Endodermal cell (in vitro differentiated cells): ENCODE results near the gene CST9L. TPM values are rescaled to one million over a fixed set of nuclear protein-coding genes. Genes with fewer than 3 reads are reported as not detected.
A peak's percentile ranks its signal among the peaks of the same experiment; 100 is the strongest.

Source experiments
- DNase-seq: peaks from one replicate; pipeline ENCODE4 v3.0.0-alpha.2; 2017
- H3K27ac ChIP-seq: 2 replicates; pipeline ENCODE4 v1.5.1; 2013; ENCODE audit warnings: mild to moderate bottlenecking, low read depth, low read length, moderate library complexity
- H3K27me3 ChIP-seq: 2 replicates; pipeline ENCODE4 v1.6.1; 2013; ENCODE audit warnings: mild to moderate bottlenecking, low read length, moderate library complexity; ENCODE audit not compliant: insufficient read depth, control insufficient read depth, poor library complexity, severe bottlenecking
- H3K36me3 ChIP-seq: 2 replicates; pipeline ENCODE4 v1.7.0; 2013; ENCODE audit warnings: mild to moderate bottlenecking, low read length, moderate library complexity; ENCODE audit not compliant: control insufficient read depth, insufficient read depth
- H3K4me1 ChIP-seq: one replicate; pipeline ENCODE4 v1.7.0; 2013; ENCODE audit warnings: low read length; ENCODE audit not compliant: control insufficient read depth, insufficient read depth
- H3K4me3 ChIP-seq: 2 replicates; pipeline ENCODE4 v1.5.1; 2013; ENCODE audit warnings: mild to moderate bottlenecking, low read length, moderate library complexity
- H3K9ac ChIP-seq: 2 replicates; pipeline ENCODE4 v1.6.1; 2013; ENCODE audit warnings: mild to moderate bottlenecking, low read length, moderate library complexity; ENCODE audit not compliant: poor library complexity, severe bottlenecking; ENCODE audit errors: extremely low read depth
- H3K9me3 ChIP-seq: 2 replicates; pipeline ENCODE4 v1.6.1; 2013; ENCODE audit warnings: mild to moderate bottlenecking, low read length, moderate library complexity; ENCODE audit not compliant: control insufficient read depth
- H3K27ac Mint-ChIP-seq: 2 replicates; pipeline ENCODE4 v1.8.0; 2020; ENCODE audit warnings: mixed read lengths
- H3K27me3 Mint-ChIP-seq: 2 replicates; pipeline ENCODE4 v1.8.0; 2021; ENCODE audit warnings: mild to moderate bottlenecking, mixed read lengths; ENCODE audit not compliant: insufficient read depth
- H3K36me3 Mint-ChIP-seq: 2 replicates; pipeline ENCODE4 v1.8.0; 2020; ENCODE audit warnings: low read depth, mixed read lengths
- H3K4me1 Mint-ChIP-seq: 2 replicates; pipeline ENCODE4 v1.8.0; 2020; ENCODE audit warnings: mixed read lengths
- H3K4me3 Mint-ChIP-seq: 2 replicates; pipeline ENCODE4 v1.8.0; 2020; ENCODE audit warnings: mild to moderate bottlenecking, moderate library complexity, mixed read lengths
- H3K9me3 Mint-ChIP-seq: 2 replicates; pipeline ENCODE4 v1.8.0; 2020; ENCODE audit warnings: mild to moderate bottlenecking, mixed read lengths
- WGBS, 2 experiments: methylation state at CpG; one replicate each; pipeline versions ENCODE4 v1.1.5 to v1.1.7; 2013; ENCODE audit warnings: missing lambda C conversion rate in 2 of 2, mixed read lengths in 1 of 2; ENCODE audit not compliant: insufficient coverage in 1 of 2, insufficient read length in 1 of 2; 5-methylcytosine and 5-hydroxymethylcytosine counted together
- total RNA-seq, 2 donors: library from RNA; stranded (reverse); fragmentation: NEBNext Ultra II Directional in 1 of 2; extraction: Animal tissue kit (Norgen Biotek cat#: 25700) in 1 of 2; gene quantifications; 2 replicates in 1 of 2; 3 replicates in 1 of 2; pipeline ENCODE4 v1.2.1, GENCODE V29; 2021
- TF ChIP-seq, protein P1 (sequence below): fragments of 200-600 bp; sonication (generic); conservative IDR thresholded peaks from 2 replicates; pipeline ENCODE4 v1.5.0; 2021; ENCODE audit warnings: antibody characterized with exemption, mild to moderate bottlenecking

The CST9L gene
- total RNA-seq, 2 donors from 2014 or later, result not detected

DNA sequence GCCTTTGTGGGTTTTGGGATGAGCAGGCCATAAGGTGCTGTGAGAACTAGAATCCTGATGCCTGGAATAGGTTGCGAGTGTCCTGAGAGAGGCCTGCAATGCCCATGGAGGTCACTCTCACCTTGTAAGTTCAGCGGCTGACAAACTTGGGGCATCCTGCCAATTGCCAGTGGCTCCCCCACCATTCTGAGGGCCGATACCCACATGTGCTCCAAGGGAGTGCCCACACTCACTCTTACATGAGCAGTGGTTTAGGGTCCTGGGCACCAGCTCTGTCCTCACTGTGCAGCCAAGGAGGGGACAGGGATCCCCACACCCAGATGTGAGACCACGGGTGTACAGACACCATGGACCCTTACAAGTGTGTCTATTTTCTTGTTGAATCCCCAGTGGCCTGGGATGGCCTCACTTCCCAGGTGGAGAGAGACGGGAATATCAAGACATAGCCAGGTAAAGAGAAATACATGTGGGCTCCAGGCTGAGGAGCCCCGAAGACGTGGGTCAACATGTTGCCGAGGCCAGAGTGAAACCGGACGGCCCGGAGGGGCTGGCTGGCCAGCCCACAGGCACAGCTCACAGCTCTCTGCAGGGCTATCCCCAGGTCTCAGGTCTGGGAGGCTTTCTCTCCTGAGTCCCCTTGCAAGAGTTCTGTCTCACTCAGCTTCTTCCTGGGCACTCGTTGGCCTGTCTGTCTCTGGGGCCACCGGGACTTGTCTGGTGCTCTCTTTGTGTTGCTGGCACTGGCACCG lies 39.4 kb upstream of the CST9L start:
- H3K9me3 Mint-ChIP-seq, result no peaks in the 10 kb centered on the region

GRCh38 chr20:23606652-23607049 lies 38.4 kb upstream of the CST9L start:
- no peaks in the 10 kb centered on the region for H3K9me3 Mint-ChIP-seq
- Histone ChIP-seq H3K27me3 (no peaks in the 10 kb centered on the region), H3K27ac (no peak overlapping the region), H3K4me1 (no peaks in the 10 kb centered on the region), H3K36me3 (no peaks in the 10 kb centered on the region), H3K9ac (no peak overlapping the region), H3K9me3 (no peaks in the 10 kb centered on the region), H3K4me3 (no peak overlapping the region)
- TF ChIP-seq, protein P1, sequence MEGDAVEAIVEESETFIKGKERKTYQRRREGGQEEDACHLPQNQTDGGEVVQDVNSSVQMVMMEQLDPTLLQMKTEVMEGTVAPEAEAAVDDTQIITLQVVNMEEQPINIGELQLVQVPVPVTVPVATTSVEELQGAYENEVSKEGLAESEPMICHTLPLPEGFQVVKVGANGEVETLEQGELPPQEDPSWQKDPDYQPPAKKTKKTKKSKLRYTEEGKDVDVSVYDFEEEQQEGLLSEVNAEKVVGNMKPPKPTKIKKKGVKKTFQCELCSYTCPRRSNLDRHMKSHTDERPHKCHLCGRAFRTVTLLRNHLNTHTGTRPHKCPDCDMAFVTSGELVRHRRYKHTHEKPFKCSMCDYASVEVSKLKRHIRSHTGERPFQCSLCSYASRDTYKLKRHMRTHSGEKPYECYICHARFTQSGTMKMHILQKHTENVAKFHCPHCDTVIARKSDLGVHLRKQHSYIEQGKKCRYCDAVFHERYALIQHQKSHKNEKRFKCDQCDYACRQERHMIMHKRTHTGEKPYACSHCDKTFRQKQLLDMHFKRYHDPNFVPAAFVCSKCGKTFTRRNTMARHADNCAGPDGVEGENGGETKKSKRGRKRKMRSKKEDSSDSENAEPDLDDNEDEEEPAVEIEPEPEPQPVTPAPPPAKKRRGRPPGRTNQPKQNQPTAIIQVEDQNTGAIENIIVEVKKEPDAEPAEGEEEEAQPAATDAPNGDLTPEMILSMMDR, result peak; percentile 95
- peaks cover 3% of the 10 kb centered on the region for H3K27me3 Mint-ChIP-seq
- peak; percentile 97 for DNase-seq
- peaks cover 3% of the 10 kb centered on the region for H3K4me1 Mint-ChIP-seq
- H3K27ac Mint-ChIP-seq, result no peak overlapping the region
- WGBS, 2 experiments, result 15 to 18% methylated on average over 8 to 9 of the region's 9 CpGs
- no peaks in the 10 kb centered on the region for H3K36me3 Mint-ChIP-seq
- H3K4me3 Mint-ChIP-seq, result no peak overlapping the region

More for the DNA sequence above, 39.4 kb upstream of the CST9L start:
- Histone ChIP-seq H3K9ac (no peak overlapping the region), H3K27ac (no peak overlapping the region), H3K9me3 (no peaks in the 10 kb centered on the region), H3K27me3 (no peaks in the 10 kb centered on the region), H3K4me1 (no peaks in the 10 kb centered on the region), H3K36me3 (no peaks in the 10 kb centered on the region), H3K4me3 (no peak overlapping the region)
- TF ChIP-seq, protein P1, result no peak
- WGBS, 2 experiments, result 91 to 94% methylated on average over 11 to 14 of the region's 14 CpGs
- no peak for DNase-seq
- H3K4me3 Mint-ChIP-seq, result no peak overlapping the region
- no peak overlapping the region for H3K27ac Mint-ChIP-seq
- peaks cover 3% of the 10 kb centered on the region for H3K27me3 Mint-ChIP-seq
- H3K36me3 Mint-ChIP-seq, result no peaks in the 10 kb centered on the region
- H3K4me1 Mint-ChIP-seq, result peaks cover 3% of the 10 kb centered on the region

DNA sequence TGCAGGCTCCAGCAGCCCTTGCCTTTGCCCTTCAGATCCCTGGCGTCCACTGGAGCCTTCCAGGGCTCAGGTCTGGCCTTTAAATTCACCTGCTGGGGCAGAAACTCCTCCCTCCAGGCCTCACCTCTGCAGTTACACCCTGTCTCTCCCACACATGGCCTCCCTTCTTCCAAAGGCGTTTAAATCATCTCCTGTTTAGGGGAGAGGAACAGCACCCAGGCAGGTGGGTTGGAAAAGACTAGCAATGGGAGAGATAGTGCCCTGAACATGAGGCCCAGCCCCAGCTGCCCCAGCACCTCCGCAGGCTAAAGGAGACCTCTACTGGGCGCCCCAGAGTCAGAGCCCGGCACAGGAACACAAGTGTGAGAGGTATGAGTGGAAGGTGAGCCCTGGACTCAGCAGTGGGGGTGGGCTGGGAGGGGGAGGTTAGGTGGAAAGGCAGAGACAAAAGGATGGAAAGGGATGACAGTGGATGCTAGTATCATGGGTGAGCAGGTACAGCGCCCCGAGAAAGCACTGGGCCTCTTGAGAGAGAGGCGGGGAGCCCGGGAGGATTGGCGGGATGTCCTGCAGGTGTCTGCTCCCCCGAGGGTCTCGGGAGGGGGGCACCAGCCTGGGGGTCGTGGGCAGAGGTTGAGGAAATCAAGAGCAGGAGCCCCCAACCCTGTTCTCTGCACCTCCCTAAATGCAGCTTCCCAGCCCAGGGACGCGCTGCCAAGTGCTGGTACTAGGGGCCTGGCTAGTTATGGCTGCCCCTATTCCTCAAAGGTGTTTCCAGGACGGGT lies 37.8 kb upstream of the CST9L start, which contains the start of gene CST9:
TSS of gene CST9 (minus strand) at position 51 of the 785 bp plus-strand sequence. CDS start 53 bp downstream, outside the sequence.
- Mint-ChIP-seq H3K27me3 (peaks cover 3% of the 10 kb centered on the region), H3K9me3 (no peaks in the 10 kb centered on the region), H3K4me1 (peaks cover 3% of the 10 kb centered on the region), H3K4me3 (no peak within 1 kb of the TSS), H3K27ac (no peak within 1 kb of the TSS), H3K36me3 (no peaks in the 10 kb centered on the region)
- no peaks in the 10 kb centered on the region for H3K36me3 ChIP-seq
- no peak within 1 kb of the TSS for H3K9ac ChIP-seq
- H3K4me1 ChIP-seq, result no peaks in the 10 kb centered on the region
- DNase-seq, result no peak
- no peak within 1 kb of the TSS for H3K27ac ChIP-seq
- no peaks in the 10 kb centered on the region for H3K9me3 ChIP-seq
- WGBS, 2 experiments, result 70 to 71% methylated on average over 9 to 16 of the region's 16 CpGs
- TF ChIP-seq, protein P1, result no peak
- H3K27me3 ChIP-seq, result no peaks in the 10 kb centered on the region
- H3K4me3 ChIP-seq, result no peak within 1 kb of the TSS
